UCSD-AML1 (cell line): Measurements from ENCODE around the gene SH3GL1.

Source experiments
- DNase-seq: peaks from one replicate; lab custom pipeline; 2025; ENCODE audit not compliant: unreplicated experiment; lab: John Stamatoyannopoulos, UW

Gene SH3GL1

GRCh38 chr19:4431808-4432674, 31.7 kb upstream of the SH3GL1 start:
- peak; percentile 27 for DNase-seq

GRCh38 chr19:4431296-4431695, 30.9 kb upstream of the SH3GL1 start:
- DNase-seq: no peak

GRCh38 chr19:4430760-4431159, 30.4 kb upstream of the SH3GL1 start:
- DNase-seq: no peak

GRCh38 chr19:4429771-4430171, 29.4 kb upstream of the SH3GL1 start:
- no peak for DNase-seq

GRCh38 chr19:4429256-4429655, 28.9 kb upstream of the SH3GL1 start:
- DNase-seq: no peak

- DNase-seq: no peak
These were observed 28.1 kb upstream of the SH3GL1 start for GRCh38 chr19:4428326-4428975.

- DNase-seq: no peak
These were observed 25.2 kb upstream of the SH3GL1 start for GRCh38 chr19:4425537-4425936.

GRCh38 chr19:4423416-4424126, 23.2 kb upstream of the SH3GL1 start:
- DNase-seq: no peak

GRCh38 chr19:4416268-4416667, 15.9 kb upstream of the SH3GL1 start:
- DNase-seq: no peak

- DNase-seq: no peak
These were observed 15.0 kb upstream of the SH3GL1 start for GRCh38 chr19:4415352-4415751.

- DNase-seq: no peak
These were observed 14.5 kb upstream of the SH3GL1 start for GRCh38 chr19:4414800-4415321.

- DNase-seq: no peak
These were observed 13.9 kb upstream of the SH3GL1 start for GRCh38 chr19:4414144-4414799.

- DNase-seq: no peak
These were observed 13.2 kb upstream of the SH3GL1 start for GRCh38 chr19:4413588-4413987.

GRCh38 chr19:4409123-4409933, 9.0 kb upstream of the SH3GL1 start:
- no peak for DNase-seq

GRCh38 chr19:4406626-4407025, 6.3 kb upstream of the SH3GL1 start:
- DNase-seq: no peak

GRCh38 chr19:4405977-4406376, 5.6 kb upstream of the SH3GL1 start:
- DNase-seq: no peak

GRCh38 chr19:4403005-4403761, 2.8 kb upstream of the SH3GL1 start:
- DNase-seq: no peak

GRCh38 chr19:4402171-4403004, 2.0 kb upstream of the SH3GL1 start, which contains the start of gene CHAF1A:
Gene CHAF1A, plus strand, starts transcription at chr19:4402640. Its CDS starts 123 bp downstream, at chr19:4402763.
- peak; percentile 98 for DNase-seq

- no peak for DNase-seq
These were observed 1.4 kb upstream of the SH3GL1 start for GRCh38 chr19:4401769-4402170.
